GM19397 (cell line): ENCODE data around the gene IFRD1.
"Not testable (repeated sequence)": the region's sequence is repeated elsewhere in the genome, so short reads cannot be mapped to it uniquely, and the experiment has no call there.

Experiments
- ATAC-seq: cut with Tn5 transposase; IDR thresholded peaks from one replicate; pipeline ENCODE4 v1.9.1; 2021; ENCODE audit warnings: mild to moderate bottlenecking, moderate library complexity; ENCODE audit not compliant: unreplicated experiment

Gene IFRD1

DNA sequence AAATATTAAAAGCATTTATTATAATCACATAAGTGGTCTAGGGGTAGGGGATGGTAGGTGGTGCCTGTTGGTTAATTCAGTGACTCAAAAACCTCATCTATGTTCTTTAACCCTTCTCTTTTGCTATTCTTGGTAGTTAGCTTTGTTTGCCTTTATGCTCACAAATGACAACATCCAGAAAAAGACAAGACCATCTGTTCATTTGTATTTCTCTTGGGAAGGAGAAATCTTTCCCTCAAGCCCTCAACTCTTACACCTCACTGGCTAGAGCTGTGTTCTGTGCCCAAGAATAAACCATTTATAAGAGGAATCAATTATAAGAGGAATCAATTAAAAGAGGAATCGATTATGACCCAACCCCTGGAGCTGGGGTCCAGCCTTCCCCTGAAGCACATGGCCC, 10.8 kb upstream of the IFRD1 start:
- ATAC-seq: no peak

DNA sequence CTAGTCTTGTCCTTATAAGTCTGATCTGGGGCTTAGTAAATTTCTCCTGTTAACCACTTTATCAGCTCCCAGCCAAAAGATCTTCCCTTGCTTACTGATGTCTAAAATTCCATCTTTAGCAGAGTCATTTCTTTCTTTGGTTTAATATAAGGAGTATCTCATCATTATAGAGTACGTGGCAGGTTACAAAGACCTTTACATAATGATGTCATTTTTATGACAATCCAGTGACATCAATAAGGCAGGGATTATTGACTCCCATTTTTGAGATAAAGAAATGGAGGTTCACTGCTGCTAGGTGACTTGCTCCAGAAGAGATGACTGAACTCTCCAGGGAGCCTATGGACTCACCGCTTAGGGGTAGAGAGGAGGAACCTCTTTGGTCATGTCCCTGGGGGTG, 8.1 kb upstream of the IFRD1 start:
- ATAC-seq: no peak

DNA sequence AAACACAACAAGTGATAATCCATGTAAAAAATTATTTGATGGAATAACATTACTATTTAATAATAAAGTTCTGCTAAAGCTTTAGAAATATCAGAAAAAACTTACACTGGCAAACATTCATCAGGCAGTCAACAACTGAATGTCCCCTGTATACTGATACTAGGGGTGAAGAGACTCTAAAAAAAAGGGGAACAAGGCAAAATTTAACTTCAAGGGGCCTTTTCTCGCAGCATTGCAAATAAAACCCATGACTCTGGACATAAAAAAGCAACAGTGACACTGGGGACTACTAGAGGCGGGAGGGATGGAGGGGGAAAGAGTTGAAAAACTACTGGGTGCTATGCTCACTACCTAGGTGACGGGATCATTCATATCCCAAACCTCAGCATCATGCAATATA, 5.8 kb upstream of the IFRD1 start:
- no peak for ATAC-seq

DNA sequence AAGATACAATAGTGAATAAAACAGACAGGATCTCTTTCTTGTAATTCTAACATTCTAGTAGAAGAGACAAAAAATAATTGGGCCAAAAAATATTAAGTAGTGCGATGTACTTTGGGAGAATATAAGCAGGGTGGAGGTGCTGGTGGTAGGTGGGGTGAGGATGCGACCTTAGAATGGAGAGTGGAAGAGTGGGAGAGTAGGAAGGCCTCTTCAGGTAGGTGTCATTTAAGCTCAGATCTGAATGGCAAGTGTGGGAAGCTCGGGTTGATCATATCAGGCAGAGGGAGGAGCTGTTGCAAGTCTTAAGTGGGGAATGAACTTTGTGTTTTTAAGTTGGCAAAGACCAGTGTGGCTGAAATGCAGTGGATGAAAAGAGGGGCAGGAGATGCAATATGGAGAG, 3.8 kb upstream of the IFRD1 start:
- no peak for ATAC-seq

DNA sequence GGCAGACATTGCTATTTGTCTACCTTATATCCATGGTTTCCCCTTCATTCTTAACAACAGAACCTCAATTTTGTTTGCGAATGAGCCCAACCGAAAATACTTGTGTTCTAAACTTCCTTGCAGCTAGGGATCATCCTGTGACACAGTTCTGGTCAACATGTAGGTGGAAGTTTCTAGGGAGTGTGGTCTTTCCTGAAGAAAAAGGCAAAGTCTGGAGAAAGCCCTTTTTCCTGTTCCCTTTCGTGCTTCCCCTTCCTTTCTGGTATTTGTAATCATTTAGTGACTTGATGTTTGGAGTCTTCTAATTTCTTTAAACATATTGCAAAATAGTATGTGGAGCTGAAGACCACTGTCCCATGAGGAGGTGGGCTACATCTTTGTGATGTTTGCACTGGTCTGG, 2.9 kb upstream of the IFRD1 start:
- ATAC-seq: no peak

DNA sequence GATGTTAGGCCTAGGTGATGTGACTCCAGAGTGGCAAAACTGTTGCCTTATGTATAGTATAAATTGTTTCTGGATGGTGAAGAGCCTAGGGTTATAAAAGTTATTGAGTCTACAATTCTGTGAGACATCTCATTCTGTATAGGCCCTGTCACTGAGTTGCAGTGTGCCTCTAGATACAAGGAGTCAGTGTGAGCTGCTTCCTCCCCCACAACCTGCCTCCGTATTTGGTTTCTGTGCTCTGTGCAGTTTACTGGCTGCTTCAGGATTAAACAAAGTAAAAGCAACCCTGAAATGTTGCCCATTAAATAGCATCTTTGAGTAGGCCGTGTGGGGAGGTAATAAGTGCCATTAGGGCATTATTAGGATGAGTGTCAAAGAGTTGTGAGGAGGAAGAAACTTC, 1.9 kb upstream of the IFRD1 start:
- ATAC-seq: no peak

DNA sequence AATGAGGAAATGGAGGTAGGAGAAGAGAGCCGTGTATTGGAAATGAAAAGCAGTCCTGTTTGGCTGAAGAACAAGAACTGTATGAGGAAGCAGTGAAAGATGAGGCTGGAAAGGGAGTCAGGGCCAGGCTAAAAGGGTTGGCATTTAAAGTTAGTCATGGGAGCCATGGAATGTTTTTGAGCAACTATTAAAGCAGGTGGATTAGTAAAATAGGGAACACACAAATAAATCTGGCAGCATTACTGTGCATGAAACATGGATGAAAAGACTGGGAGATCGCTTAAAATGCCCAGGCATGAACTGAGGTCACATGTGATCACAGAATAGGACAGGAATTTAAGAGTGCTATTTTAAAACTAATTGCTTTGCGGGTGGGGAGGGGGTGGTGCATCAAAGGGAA, 1.4 kb upstream of the IFRD1 start:
- no peak for ATAC-seq

DNA sequence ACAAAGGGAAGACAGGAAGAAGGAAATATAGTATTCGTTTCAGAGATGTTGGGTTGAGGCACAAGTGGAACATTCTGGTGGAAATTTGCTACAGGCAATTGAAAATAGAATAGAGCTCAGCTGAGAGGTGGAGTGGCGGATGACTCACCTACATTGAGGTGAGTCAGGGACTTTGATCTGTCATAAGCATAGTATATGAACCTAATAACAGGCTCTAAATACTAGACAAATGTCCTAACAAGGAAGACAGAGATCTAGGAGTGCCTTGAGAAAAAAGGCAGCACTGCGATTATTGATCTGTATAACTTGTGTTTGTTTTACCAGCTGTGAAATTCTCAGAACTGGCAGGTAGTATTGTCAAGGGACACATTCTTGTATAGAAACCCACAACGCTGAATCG, 907 bp upstream of the IFRD1 start:
- no peak for ATAC-seq

DNA sequence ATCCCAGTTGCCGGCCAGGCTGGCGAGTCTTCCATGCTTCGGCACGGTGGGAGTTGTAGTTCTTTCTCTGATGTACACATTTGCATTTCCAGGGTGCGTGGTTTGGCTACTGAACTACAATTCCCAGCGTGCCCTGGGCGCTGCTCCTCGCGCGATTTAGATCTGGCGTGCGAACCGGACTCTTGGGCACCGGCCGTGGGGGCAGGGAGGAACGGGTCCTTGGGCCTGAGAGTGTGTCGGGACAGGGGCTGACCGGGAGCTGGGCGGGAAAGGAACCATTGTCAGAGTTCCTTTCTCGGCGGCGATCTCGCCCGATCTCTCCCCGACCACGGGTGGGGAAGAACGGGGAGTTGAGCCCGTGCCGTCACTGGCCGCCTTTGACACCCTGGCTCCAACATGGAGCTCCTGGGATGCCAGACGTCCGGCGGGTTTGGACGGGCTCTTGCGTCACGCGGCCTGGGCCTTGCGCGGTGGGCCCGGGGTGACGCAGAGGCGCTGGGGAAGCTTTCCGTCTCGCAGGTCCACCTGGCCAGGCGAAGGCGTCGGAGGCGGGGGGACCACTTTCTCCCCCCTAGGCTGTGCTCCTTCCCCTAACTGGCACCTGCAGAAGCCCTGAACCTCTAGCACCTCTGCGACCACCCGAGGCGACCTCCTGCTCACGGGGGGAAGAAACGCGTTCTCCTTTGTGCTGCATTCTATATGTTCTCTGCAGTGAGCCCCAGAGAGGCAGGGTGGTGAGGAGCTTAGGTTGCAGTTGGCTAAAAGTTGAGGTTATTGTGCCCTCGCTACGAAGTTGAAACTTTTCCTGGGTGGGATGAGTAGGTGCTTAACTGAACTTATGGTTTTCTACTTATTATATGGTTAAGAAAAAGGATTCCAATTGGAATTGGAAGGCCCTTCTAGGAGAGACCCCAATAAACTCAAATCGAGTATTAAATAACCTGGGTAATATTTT, 824 bp downstream of the IFRD1 start:
- ATAC-seq: peak; percentile 81

DNA sequence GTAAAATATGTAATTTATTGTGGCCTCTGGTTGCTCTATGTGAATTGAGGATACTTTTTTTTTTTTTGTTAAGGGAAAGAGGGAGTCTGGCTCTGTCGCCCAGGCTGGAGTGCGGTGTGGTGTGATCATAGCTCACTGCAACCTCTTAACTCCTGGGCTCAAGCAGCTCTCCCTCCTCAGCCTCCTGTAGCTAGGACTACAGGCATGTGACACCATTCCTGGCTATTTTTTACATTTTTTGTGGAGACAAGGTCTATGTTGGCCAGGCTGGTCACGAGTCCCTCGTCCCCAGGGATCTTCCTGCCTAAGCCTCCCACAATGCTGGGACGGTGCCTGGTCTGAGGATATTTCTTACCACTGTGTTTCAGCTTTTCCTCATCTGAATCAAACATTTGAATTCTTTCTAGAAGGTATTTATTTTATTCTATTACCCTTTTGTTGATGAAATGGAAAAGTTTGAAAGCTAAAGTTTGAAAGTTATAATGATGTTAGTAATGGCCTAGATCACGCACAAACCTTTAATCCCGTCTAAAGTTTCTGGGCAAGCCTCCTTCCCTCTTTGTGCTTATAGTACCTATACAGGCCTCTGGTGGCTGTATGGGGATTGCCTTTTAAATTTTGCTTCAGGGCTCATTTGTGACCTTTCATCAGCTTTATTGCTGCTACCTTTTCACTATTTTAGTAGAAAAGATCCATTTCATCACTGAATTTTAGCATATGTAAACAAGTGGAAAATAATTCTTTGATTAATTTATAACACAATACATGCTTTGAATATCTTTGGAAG, 2.0 kb downstream of the IFRD1 start:
- ATAC-seq: no peak

DNA sequence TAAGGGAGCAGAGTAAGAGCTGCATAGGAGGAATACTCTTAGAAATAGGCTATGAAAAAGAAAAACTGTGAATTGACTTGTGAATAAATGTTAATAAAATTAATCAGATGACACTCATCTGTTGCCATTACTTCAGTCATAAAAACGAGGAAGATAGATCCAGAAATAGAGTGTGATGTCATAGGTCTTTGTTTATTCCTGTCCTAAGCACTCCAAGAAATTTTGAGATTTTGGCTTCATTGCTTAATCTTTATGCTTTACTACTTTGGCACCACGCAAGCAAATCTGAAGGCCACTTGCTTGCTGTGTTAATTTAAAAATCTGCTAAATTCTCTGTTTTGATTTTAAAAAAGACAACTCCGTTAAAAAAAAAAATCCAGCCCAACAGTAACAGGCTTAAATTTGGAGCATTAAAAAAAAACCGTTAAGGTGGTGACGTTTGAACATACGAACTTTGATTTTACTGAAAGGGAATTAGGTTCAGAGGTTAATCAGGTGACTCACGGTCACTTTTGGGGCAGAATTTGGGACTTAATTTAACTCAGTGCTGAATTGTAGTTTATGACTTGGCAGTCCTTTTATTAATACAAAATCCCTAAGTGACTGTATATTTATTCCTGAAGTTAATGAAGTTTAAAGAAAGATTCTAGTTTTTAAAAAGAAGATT, 3.4 kb downstream of the IFRD1 start:
- no peak for ATAC-seq

DNA sequence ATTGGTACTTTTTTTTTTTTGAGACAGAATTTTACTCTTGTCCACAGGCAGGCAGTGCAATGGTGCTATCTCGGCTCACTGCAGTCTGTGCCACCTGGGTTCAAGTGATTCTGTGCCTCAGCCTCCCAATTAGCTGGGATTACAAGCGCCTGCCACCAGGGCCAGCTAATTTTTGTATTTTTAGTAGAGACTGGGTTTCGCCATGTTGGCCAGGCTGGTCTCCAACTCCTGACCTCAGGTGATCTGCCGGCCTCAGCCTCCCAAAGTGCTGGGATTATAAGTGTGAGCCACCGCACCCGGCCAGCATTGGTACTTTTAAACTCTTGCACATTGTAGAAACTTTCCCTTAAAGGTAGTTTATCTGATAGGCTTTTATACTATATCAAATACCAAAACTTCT, 3.9 kb downstream of the IFRD1 start:
- not testable (repeated sequence) for ATAC-seq

DNA sequence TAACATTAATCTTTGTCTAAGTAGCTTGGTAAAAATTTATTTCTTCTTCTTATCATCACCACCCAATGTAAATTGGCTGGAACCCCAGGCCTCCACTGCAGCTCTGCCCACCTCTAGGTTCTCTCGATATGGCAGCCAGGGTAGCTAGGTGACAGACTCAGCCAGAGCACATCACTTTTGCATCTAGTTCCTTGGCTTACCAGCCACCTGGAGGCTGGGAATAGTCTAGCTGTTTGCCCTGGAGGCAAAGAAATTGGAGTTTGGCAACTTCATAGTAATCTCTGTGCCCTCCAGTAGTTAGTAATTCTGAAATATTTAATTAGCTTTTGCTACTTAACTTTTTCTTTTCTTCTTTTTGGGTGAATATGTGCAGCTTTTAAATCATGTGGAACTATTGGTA, 9.4 kb downstream of the IFRD1 start:
- ATAC-seq: no peak

DNA sequence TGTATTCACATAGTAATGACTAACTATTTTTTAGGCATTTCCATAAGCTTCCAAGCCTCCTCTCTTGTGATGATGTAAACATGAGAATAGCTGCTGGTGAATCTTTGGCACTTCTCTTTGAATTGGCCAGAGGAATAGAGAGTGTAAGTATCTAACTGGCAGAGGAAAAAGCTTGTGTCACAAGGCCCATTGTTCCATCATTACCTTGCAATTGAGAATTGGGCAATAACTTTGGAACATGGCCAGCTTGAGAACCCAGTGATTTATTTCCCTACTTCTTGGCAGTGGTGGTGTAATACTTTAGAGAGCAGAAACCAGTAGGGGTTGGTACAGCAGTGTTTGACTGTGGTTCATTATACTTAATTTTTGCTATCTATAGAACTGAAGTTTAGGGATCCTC, 12.0 kb downstream of the IFRD1 start:
- no peak for ATAC-seq

DNA sequence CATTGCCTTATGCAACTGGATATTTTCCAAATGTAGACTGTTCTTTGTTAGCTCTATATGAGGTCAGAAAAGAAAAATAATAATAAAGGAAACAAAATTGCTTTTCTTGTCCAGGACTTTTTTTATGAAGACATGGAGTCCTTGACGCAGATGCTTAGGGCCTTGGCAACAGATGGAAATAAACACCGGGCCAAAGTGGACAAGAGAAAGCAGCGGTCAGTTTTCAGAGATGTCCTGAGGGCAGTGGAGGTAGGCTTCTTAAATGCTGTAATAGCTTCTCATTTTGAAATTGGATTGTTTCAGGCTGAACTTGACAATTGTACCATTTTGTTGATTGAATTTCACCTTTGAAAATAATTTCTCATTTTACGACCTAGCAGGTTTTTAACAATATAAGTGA, 17.6 kb downstream of the IFRD1 start:
- ATAC-seq: no peak

DNA sequence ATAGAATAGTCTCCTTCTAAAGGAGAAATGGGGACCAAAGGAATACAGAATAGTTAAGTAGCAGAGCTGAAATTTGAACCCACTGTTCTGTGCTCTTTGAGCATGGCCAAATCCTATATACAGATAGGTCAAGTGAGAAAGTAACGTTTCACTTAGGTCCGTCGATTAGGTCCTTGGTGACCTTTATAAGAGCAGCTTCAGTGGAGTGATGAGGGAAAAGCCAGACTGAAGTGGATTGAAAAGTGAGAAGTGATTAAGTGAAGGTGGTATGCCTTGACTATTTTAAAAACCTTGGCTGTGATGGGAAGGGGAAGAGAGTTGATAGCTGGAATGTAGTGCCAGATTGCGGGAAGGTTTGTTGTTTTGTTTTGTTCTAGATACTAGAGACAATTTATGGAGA, 19.9 kb downstream of the IFRD1 start:
- no peak for ATAC-seq

DNA sequence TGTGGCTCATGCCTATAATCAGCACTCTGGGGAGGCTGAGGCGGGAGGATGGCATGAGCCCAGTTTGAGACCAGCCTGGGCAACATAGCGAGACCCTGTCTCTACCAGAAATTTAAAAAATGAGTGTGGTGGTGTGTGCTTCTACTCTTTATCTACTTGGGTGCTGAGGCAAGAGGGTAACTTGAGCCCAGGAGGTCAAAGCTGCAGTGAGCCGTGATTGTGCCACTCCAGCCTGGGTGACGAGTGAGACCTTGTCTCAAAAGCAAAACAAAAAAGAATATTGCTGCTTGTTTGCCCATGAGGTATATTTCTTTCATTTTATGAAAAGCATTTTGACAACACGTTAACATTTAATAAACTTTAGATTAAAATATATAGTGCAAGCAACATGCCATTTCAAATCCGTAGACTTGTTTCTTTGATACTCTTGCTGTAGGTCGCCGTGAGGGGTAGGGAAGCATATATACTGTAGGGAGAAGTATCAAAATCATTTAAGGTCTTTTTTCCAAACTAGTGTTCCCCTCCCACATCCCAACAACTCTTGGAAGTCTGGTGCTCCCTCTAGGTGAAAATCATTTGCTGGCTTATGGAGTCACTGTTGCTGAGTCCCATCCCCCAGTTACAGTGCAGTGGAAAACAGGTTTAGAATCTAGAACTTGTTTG, 26.3 kb downstream of the IFRD1 start:
- no peak for ATAC-seq

DNA sequence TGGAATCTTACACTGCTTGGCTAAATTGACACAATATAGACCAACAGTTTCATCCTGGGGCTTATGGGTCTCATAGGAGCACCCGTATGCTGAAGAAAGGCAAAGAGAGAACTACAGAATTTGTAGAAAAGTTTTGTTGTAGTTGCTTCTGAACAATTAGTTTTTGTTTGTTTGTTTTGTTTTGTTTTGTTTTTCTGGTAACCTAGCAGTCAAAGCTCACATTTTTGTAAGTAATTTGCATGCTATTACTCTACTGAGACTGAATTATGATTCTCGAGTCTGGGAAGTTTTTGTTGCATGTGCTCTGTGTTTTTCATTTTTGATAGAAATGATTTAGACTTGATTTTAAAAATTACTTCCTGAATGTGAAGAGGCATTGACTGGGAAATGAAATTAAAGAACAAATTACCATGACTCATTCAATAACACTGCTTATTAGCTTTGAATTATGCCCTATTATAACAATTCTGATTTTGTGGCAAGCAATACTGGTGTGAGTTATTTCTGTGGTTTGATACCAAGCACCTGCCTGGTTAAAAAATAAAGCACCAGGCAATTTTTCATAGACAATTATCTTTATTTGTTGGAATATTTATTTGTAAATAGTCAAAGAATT, 31.0 kb downstream of the IFRD1 start:
- no peak for ATAC-seq

DNA sequence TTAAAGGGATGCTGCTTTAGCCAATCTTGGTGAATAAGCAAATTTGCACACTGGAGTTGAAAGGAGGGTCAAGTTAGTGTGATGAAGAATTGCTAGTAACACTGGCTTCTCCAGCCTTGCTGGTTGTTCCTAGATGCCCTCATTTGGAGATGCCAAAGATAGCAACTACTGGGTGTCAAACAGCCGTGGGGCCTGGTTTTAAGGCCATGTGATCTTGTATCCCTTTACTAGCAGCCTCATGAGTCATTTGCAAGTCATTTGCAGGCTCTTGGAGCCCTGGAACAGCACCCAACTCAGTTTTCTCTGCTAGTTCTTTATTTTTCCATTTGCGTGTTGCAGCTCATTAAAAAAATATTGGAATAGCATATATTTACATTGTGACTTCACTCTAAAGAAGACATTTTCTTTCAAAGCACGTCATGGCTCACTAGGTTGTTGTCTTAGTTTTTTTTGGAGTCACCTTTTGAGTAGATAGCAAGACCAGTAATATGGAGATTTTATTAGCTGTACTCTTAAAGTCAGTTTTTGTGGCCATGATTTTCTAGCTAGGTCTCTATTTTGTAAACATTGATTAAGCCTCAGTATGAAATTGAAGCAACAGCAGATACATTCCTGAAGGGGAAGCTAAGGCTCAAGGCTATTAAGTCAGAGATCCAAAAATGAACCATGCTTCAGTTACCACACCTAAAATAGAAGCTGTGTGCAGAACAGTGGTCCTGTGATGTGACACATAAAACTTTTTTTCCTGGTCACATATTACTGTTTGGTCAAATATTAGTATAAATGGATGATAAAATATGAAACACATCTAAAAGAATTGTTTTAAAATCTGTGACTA, 31.8 kb downstream of the IFRD1 start:
- ATAC-seq: no peak

DNA sequence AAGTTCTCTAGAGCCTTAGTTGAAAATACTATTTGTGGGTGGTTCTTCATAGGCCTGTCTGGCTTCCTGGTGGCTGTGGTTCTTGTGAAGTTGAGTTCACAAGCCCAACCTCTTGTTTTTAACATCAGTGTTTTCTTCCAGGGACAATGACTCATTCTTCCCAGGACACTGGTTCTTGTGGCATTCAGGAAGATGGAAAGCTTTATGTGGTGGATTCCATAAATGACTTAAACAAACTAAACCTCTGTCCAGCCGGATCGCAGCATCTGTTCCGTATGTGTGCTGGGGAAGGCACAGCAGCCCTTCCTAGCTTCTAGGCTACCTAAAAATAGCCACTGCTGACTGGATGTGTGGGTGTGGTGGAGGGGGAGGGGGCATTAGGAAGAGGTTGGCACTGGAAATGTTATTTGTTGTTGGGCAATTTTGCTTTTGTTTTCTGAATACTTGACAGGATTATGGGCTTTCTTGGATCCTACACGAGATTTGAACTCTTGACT, 34.5 kb downstream of the IFRD1 start:
- ATAC-seq: no peak
